Body of pancreas (tissue), 4 donors: Measurements from ENCODE around the gene MEGF9. TPM values are rescaled to one million over a fixed set of nuclear protein-coding genes. Genes with fewer than 3 reads are reported as not detected.

Experiments
- ATAC-seq: fragments of 150-250 bp; one replicate; pipeline ENCODE4 v1.9.1; 2016
- DNase-seq, 4 donors: peaks; one replicate each; pipeline ENCODE4 v3.0.0-alpha.2; 2019
- H3K27ac ChIP-seq, 4 donors: fragments of 200-600 bp; sonication (generic); 1 replicate in 3 of 4; 2 replicates in 1 of 4; pipeline versions ENCODE4 v1.5.1 to v1.6.1; 2016 to 2019; ENCODE audit warnings: mild to moderate bottlenecking in 1 of 4, mixed read lengths in 1 of 4, moderate library complexity in 1 of 4
- H3K27me3 ChIP-seq, 2 donors: fragments of 200-600 bp; sonication (generic); one replicate each; pipeline ENCODE4 v1.6.0; 2016; ENCODE audit warnings: mild to moderate bottlenecking in 1 of 2
- H3K36me3 ChIP-seq, 2 donors: fragments of 200-600 bp; sonication (generic); replicated peaks in 1 of 2; 2 replicates each; pipeline ENCODE4 v1.5.1; 2016; ENCODE audit warnings: low read depth in 2 of 2; ENCODE audit not compliant: insufficient read depth in 1 of 2
- H3K4me1 ChIP-seq: fragments of 200-600 bp; sonication (generic); one replicate; pipeline ENCODE4 v1.6.0; 2016
- H3K4me3 ChIP-seq, 2 donors: fragments of 200-600 bp; sonication (generic); 1 replicate in 1 of 2; 2 replicates in 1 of 2; pipeline ENCODE4 v1.5.1; 2016 to 2019
- H3K9me3 ChIP-seq, 3 donors: fragments of 200-600 bp; sonication (generic); 1 replicate in 2 of 3; 2 replicates in 1 of 3; pipeline ENCODE4 v1.5.1; 2016
- CTCF ChIP-seq, 7 experiments: fragments of 450-650 bp in 4 of 7; fragments of 200-600 bp in 3 of 7; sonication (generic) in 3 of 7; IDR thresholded peaks; one replicate each; pipeline ENCODE4 v1.5.1; 2016 to 2019; ENCODE audit warnings: antibody characterized with exemption in 7 of 7
- POLR2A ChIP-seq, 3 donors: fragments of 450-650 bp; IDR thresholded peaks; one replicate each; pipeline ENCODE4 v1.6.1; 2016; ENCODE audit warnings: antibody characterized with exemption in 3 of 3, mild to moderate bottlenecking in 2 of 3
- WGBS, 2 donors: methylation state at CpG; one replicate each; pipeline ENCODE4 v1.1.5; 2017; 5-methylcytosine and 5-hydroxymethylcytosine counted together
- intact Hi-C: fragments of 100-400 bp; cut with DNase I; formaldehyde crosslinking; loops from one replicate; pipeline ENCODE4 v1.15.1; 2023
- total RNA-seq, 2 donors: library from RNA; depleted of rRNA; stranded (reverse); fragments of >200 nt; gene quantifications; one replicate each; pipeline ENCODE4 v1.1.0, GENCODE V29; 2016

MEGF9 gene
- total RNA-seq, 2 donors from 2014 or later: 9.6 to 9.9 TPM

- TF ChIP-seq CTCF (IDR thresholded peaks at IDR 0.05): no peak
- no peak for TF ChIP-seq POLR2A (IDR thresholded peaks at IDR 0.05)
- peaks cover 26% of the 10 kb centered on the region for H3K4me1 ChIP-seq
- no peaks in the 10 kb centered on the region for H3K36me3 ChIP-seq
- no peak overlapping the region for H3K27ac ChIP-seq
- intact Hi-C loops: no loop called here
- no peaks in the 10 kb centered on the region for H3K9me3 ChIP-seq
- WGBS, 2 donors: 51 to 76% methylated on average over 3 of the region's 3 CpGs
- DNase-seq (no peak), ATAC-seq (no peak)
- no peaks in the 10 kb centered on the region for H3K27me3 ChIP-seq
- H3K4me3 ChIP-seq: no peak overlapping the region
These were observed 24.4 kb downstream of the MEGF9 start for GRCh38 chr9:120689860-120690259.

GRCh38 chr9:120688758-120689157 lies 25.5 kb downstream of the MEGF9 start:
- H3K4me3 ChIP-seq: no peak overlapping the region
- ATAC-seq (no peak), DNase-seq (no peak)
- H3K9me3 ChIP-seq: no peaks in the 10 kb centered on the region
- no peak overlapping the region for H3K27ac ChIP-seq
- no peaks in the 10 kb centered on the region for H3K27me3 ChIP-seq
- TF ChIP-seq POLR2A (IDR thresholded peaks at IDR 0.05) (no peak), CTCF (IDR thresholded peaks at IDR 0.05) (no peak)
- WGBS, 2 donors: 47 to 49% methylated on average over 3 of the region's 3 CpGs
- H3K4me1 ChIP-seq: peaks cover 30% of the 10 kb centered on the region
- H3K36me3 ChIP-seq: no peaks in the 10 kb centered on the region
- intact Hi-C loops: no loop called here

- 65 to 77% methylated on average over 3 of the region's 3 CpGs for WGBS, 2 donors
- Histone ChIP-seq H3K36me3 (no peaks in the 10 kb centered on the region), H3K4me1 (peaks cover 11% of the 10 kb centered on the region), H3K4me3 (no peak overlapping the region), H3K27ac (no peak overlapping the region), H3K9me3 (no peaks in the 10 kb centered on the region), H3K27me3 (no peaks in the 10 kb centered on the region)
- no peak for ATAC-seq
- no peak for TF ChIP-seq POLR2A (IDR thresholded peaks at IDR 0.05)
- TF ChIP-seq CTCF (IDR thresholded peaks at IDR 0.05): no peak
- intact Hi-C loops: no loop called here
- no peak for DNase-seq
These were observed 31.1 kb downstream of the MEGF9 start for GRCh38 chr9:120683150-120683549.

- Histone ChIP-seq H3K36me3 (no peaks in the 10 kb centered on the region), H3K9me3 (no peaks in the 10 kb centered on the region), H3K4me3 (no peak overlapping the region), H3K27me3 (no peaks in the 10 kb centered on the region), H3K27ac (no peak overlapping the region), H3K4me1 (peaks cover 14% of the 10 kb centered on the region)
- DNase-seq (no peak), ATAC-seq (no peak)
- WGBS, 2 donors: 94% methylated on average over 6 of the region's 6 CpGs
- intact Hi-C loops: no loop called here
- TF ChIP-seq POLR2A (IDR thresholded peaks at IDR 0.05): no peak
- no peak for TF ChIP-seq CTCF (IDR thresholded peaks at IDR 0.05)
These were observed 33.1 kb downstream of the MEGF9 start for GRCh38 chr9:120681121-120681520.

GRCh38 chr9:120680579-120680978 lies 33.7 kb downstream of the MEGF9 start:
- Histone ChIP-seq H3K9me3 (no peaks in the 10 kb centered on the region), H3K4me3 (no peak overlapping the region), H3K27ac (no peak overlapping the region), H3K36me3 (no peaks in the 10 kb centered on the region), H3K4me1 (peaks cover 14% of the 10 kb centered on the region), H3K27me3 (no peaks in the 10 kb centered on the region)
- ATAC-seq (no peak), DNase-seq (no peak)
- no peak for TF ChIP-seq CTCF (IDR thresholded peaks at IDR 0.05)
- TF ChIP-seq POLR2A (IDR thresholded peaks at IDR 0.05): no peak
- 93 to 94% methylated on average over 4 of the region's 4 CpGs for WGBS, 2 donors
- intact Hi-C loops: no loop called here
